GM19193 (cell line): ENCODE data around the gene DEPP1.

Source experiments
- POLR2A ChIP-seq: IDR thresholded peaks from 4 replicates; pipeline ENCODE4 v1.6.1; 2011; ENCODE audit not compliant: insufficient read depth, insufficient read length; ENCODE audit errors: extremely low read depth

Gene DEPP1, protein sequence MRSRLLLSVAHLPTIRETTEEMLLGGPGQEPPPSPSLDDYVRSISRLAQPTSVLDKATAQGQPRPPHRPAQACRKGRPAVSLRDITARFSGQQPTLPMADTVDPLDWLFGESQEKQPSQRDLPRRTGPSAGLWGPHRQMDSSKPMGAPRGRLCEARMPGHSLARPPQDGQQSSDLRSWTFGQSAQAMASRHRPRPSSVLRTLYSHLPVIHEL

GRCh38 chr10:44978570-44979280 is at the start of gene DEPP1:
DEPP1 (minus strand) TSS chr10:44978809; CDS start chr10:44978030, 779 bp downstream.
- TF ChIP-seq POLR2A, result peak; percentile 89

DNA sequence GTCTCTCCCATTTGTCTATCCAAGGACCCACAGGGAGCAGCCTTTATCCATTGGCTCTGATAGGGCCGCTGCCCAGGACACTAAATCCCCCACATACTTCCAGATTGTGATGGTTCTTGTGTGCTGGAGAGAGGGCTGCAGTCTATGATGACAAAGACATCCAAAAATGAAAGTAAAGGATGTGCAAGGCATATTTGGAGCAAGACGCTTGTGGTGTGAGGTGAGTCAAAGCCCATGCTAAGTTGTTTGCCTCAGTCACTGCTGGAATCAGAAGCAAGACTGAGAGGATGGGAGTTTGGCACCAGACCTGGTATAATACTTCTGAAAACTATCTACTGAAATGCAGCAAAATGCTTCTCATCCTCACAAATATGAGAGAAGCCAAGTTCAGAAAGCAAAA is 44.8 kb upstream of the DEPP1 start:
- TF ChIP-seq POLR2A, result no peak

- no peak for TF ChIP-seq POLR2A
Observed at GRCh38 chr10:45015590-45015989, 37.0 kb upstream of the DEPP1 start.

DNA sequence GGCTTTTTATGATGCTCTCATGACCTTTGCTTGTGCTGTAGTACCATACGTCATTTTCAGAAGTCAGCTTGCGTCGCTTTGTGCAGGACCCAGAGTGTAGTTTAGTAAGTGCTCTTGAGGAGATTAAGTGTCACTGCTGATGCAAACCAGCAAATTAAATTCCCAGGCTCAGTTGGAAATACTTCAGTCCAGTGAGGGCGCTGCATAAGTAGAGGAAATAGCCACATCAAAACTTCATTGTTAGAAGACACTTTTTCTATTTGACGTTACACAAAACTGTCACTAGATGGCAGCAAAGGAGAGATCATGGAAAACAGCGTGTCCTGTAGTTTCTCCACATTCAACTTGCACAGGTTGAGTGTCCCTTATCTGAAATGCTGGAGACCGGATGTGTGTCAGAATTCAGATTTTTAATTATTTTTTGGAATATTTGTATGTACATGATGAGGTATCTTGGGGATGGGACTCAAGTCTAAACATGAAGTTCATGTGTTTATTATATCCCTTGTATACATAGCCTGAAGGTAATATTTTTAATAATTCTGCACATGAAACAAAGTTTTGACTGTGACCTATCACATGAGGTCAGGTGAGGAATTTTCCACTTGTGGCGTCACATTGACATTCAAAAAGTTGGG is 30.0 kb upstream of the DEPP1 start:
- no peak for TF ChIP-seq POLR2A

- no peak for TF ChIP-seq POLR2A
Observed at GRCh38 chr10:45006276-45007030, 27.8 kb upstream of the DEPP1 start.

DNA sequence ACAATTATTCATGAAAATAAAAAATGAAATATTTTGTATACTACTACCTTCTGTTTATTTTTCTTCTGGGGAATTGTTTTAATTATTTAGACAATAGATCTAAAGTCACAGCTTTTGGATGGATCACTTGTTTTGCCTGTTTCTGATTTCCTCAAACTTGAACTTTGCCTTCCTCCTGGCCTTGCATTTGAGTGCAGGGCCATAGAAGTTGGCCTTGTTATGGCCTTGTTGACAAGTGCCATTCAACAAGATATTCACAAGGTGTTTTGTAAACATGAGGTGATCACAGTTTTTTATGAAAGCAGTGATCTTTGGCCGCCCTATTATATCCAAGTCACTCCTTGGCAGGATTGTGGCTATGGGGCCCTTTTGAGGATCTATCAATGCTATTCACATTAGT is 26.7 kb upstream of the DEPP1 start:
- no peak for TF ChIP-seq POLR2A

- no peak for TF ChIP-seq POLR2A
Observed at GRCh38 chr10:45004661-45005060, 26.1 kb upstream of the DEPP1 start.

- TF ChIP-seq POLR2A, result no peak
Observed at GRCh38 chr10:45003432-45004000, 24.9 kb upstream of the DEPP1 start.

DNA sequence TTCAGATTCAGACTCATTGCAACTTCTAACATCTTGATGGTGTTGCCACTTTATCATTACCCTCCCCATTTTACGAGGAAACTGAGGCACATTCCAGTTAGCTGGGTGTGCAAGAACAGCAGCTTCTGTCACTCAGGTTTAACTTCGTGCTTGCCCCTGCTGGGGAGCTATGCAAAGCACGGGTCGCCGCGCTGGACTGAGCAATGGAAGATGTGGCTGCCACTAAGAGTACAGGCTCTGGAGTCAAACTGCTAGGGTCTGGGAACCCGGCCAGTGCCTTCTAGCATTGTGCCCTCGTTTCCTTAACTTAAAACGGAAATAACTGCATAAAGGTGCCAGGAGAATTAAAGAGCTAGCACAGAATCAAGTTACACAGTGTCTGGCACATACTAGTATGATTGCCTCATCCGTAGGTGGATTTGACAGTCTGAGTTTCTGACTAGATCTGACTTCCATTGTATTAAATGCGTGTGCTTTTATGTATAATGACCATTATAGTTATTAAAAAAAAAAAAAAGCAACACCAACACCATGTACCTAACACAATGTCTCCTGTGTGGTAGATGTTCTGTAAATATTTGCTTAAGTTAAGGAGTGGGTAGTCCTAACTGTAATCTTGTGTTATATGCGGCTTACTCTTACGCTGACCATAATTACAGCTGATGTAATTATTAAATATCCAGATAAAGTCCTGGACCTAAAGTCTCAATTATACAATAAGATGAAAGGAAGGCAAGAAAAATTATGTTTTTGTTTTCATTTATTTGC is 23.0 kb upstream of the DEPP1 start:
- TF ChIP-seq POLR2A, result no peak

DNA sequence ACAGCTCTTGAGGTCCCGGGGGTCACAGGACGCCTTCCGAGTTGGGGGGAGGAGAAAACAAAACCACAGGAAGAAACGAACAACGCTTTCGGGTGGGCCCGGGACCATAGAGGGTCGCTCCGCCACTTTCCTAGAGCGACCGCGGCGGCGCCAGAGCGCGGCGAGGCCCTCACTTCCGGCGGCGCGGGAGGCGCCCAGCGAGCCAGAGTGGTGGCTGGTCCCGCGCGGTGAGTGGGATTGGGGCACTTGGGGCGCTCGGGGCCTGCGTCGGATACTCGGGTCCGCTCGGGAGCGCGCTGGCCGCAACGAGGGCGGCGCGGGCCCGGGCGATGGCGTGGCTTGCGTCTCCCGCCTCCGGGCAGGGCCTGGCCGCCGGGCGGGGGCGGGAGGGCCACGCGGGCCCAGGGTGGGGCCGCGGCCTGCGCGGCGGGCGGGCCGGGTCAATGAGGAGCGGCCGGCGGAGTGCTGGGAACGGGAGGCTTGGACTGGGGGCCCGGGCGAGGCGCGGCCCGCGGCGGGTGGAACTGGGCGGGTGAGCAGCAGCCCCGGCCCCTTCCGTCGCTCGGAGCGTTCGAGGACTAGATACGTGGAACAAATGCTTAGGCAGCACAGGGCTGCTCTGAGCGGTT is 22.3 kb upstream of the DEPP1 start, which contains the start of gene ZNF22:
TSS of gene ZNF22 (plus strand) at position 172 of the 629 bp plus-strand sequence. CDS start 2,446 bp downstream, outside the sequence.
- TF ChIP-seq POLR2A, result peak; percentile 70

DNA sequence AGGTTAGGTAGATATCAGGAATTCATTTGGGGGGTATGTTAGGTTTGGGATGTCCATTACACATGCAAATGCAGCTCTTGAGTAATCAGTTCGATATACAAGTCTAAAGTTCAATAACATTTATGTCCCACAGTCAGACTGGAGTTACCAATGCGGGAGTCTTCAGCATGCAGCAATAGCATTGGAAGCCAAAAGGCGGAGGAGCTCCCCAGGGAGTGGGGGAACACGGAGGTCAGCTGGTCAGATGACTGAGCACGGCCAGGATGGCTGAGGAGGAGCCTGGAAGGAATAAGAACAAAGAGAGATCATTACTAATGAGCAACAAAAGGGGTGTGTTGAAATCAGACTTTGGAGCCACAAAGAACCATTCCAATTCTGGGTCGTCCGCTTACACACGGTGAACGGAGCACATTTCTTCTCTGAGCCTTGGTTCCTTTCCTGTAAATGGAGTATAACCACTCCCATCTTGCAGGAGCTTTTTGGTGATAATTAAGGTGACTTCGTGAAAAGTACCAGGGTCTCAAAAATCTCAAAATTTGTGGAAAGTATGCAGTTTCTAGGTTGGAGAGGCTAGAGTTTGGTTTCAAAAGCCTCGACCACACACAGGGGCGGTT is 21.6 kb upstream of the DEPP1 start:
- no peak for TF ChIP-seq POLR2A

DNA sequence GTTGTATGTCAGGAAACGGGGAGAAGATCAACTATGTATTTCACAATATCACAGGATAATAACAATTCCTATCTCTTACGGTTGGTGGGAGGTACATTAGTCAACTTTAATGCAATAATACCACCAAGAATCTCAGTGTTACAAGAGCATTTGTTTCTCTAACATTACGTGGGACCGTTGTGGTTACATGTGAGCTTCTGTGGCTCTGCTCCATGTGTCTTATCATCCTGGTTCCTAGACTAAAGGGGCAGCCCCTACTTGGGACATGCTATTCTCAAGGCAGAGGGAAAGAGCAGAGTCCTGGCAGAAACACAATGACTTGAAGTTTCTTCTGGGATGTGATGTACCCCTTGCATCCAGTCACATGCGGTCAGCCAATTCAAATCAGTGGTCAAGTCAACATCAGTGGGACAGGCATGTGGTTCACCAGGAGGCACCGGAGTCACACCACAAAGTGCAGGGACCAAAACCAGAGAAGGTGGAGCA is 19.6 kb upstream of the DEPP1 start:
- no peak for TF ChIP-seq POLR2A

DNA sequence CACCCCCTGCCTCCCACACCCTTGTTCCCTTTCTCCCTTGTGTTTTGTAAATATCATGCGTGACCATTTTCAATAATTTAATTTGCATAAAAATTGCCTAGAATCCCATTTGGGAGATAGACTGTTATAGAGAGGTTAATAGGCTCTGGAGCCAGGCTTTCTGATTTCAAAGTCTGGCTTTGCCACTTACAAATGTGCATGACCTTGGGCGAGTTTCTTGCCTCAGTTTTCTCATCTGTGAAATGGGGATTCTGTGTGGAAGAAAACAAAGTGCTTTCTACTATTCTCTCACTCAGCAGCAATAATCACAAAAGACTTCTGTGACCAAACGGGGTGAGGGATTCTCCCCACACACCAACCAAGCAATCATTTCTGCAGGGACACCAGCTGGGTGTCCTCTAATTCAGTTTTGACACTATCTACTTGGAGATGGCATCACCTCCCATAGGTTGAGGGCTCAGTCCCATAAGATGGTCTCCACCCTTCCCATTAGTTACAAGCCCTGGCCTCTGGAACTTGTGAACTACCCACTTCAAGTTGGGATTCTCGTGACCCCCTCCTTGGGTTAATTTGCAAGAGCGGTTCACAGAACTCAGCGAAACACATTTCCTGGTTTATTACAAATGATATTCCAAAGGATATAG is 18.6 kb upstream of the DEPP1 start:
- TF ChIP-seq POLR2A, result no peak
